PFSK-1 (cell line): ENCODE results near the gene PDZD2.

Experiments
- POLR2AphosphoS5 ChIP-seq: IDR thresholded peaks from 2 replicates; pipeline ENCODE4 v1.6.1; 2012; ENCODE audit warnings: low read depth, mild to moderate bottlenecking, control low read depth, low read length, moderate library complexity
- SIN3A ChIP-seq: IDR thresholded peaks from 2 replicates; pipeline ENCODE4 v1.6.1; 2012; ENCODE audit warnings: mild to moderate bottlenecking, low read length, moderate library complexity, borderline replicate concordance; ENCODE audit not compliant: insufficient read depth

DNA sequence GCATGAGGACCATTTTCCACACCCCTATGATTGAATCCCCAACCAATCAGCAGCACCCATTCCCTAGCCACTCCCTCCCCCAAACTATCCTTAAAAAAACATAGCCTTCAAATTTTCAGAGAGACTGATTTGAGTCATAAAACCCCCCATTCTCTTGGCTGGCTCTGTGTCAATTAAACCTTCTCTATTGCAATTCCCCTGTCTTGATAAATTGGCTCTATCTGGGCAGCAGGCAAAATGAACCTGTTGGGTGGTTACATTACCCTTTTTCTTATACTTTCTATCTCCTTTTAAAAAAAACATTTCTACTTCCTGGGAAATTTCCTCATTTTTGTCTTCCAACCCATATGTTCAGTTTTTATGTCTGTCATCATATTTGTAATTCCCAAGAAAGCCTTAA is 220.2 kb downstream of the PDZD2 start:
- TF ChIP-seq POLR2AphosphoS5 (no peak), SIN3A (no peak)
